GM12873 (cell line): ENCODE data around the gene COL23A1.

Experiments used
- CTCF ChIP-seq: IDR thresholded peaks from 2 replicates; pipeline ENCODE4 v1.5.1; 2012; ENCODE audit warnings: low read depth, mild to moderate bottlenecking, moderate library complexity, low read length, control low read depth; ENCODE audit not compliant: insufficient read depth; ENCODE audit errors: missing control alignments

Gene COL23A1

GRCh38 chr5:178240341-178240741 lies 349.9 kb downstream of the COL23A1 start:
- TF ChIP-seq CTCF: no peak

DNA sequence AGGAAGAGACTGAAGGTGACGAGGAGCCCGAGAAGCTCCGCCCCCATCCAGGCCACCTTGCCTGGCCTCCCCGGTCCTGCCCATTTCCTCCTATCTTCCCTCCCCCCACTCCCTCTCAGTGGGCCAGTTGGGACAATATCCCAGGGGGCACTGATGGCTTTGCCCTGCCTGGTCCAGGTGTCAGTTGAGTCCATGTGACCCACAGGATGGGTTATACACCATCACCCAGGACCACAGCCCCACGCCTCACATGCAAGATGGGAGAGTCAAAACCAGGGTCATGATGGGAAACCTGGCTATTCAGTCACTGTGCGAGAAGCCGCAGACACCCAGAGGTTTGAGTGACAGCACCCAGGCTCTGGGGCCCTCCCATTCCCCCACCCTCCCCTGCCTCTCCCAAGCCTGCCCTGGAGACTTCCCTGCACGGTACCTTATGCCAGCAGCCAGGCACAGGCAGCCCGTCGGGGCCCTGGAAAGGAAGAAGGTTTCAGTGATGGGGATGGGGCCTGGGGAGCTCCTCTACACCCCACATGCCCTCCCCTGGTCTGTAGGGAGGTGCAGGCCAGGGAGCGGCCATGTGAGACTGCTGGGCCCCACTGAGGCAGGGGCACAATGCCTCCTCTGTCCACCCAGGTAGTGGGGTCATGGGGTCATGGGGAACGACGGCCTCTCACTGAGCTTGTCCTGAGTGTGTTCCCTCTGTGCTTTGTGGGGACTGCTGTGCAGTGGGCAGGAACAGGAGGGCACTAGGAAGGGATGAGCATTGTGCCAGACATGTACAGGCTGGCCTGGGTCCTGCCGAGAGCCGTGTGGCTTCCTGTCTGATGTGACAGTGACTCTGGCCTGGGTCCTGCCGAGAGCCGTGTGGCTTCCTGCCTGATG lies 351.2 kb downstream of the COL23A1 start:
- TF ChIP-seq CTCF: no peak

- no peak for TF ChIP-seq CTCF
Observed at GRCh38 chr5:178238313-178238635, 351.9 kb downstream of the COL23A1 start.

DNA sequence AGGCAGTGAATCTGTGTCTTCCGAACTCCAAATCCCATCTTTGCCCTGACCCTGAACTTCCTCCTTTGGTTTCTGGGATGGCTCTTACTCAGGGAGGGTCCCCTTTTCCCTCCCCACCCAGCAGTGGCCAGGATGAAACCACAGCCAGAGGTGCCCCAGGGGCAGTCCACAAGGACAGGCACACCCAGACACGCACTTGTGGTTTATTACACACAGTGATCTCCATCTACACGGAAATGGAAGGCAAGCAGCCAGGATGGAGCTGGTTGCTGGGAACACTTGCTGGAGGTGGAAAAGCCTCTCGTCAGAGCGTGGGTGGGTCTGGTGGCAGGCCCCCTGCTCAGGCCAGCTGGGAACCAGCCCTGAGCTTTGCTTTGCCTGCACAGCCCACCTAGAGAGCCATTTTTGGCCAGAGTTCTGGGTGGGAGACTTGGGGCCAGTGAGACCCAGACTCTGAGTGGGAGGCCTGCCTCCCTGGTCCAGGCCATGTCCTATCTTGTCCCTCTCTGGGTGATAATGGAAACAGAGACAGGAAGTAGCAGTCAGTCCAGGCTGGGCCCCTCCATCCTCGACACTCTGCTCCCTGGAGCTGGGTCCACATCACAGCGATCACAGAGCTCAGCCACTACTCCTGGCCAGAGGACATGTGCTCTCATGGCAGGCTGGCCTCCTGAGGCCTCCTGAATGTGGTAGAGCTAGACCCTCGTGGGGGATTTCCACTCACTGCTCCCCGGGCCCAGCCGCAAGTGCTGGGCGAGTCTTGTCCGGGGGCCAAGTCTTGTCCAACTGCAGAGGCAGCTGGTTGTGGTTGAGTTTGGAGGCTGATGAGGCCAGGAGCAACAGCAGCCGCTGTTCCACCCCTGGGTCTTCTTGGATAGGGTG lies 352.5 kb downstream of the COL23A1 start:
- TF ChIP-seq CTCF: no peak

GRCh38 chr5:178236679-178237078 lies 353.5 kb downstream of the COL23A1 start:
- no peak for TF ChIP-seq CTCF

DNA sequence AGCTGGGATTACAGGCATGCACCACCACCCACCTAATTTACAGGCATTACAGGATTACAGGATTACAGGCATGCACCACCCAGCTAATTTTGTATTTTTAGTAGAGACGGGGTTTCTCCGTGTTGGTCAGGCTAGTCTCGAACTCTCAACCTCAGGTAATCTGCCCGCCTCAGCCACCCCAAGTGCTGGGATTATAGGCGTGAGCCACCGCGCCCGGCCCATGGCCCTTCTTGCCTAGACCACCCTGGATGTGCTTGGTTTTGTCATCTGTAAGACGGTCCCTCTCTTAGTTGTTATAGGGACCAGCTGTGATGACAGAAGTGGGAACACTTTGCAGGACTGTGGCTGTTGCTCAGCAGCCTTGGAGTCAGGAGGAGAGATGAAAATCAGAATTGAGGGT lies 354.1 kb downstream of the COL23A1 start:
- TF ChIP-seq CTCF: no peak

DNA sequence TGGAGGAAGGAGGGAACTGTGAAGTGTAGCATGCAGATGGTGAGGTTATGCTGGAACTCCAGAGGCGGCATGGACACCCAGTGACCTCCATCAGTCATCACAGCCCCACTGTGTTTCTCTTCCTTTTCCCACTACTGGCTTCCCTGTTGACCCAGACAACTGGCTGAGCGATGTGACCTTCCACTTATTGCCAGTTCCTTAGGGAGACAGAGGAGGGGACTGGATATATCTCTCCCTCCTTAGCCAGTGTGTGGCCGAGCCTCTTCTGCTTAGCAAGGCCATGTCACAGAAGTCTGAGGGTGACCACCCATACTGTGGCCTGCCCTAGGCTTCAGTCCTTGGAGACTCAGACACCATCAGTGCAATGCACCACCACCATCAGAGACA lies 354.6 kb downstream of the COL23A1 start:
- no peak for TF ChIP-seq CTCF
